Vagina (tissue), 2 donors: Measurements from ENCODE around the gene TOR1AIP2. TPM values are rescaled to one million over a fixed set of nuclear protein-coding genes. Genes with fewer than 3 reads are reported as not detected.

Experiments used
- DNase-seq, 2 donors: peaks; one replicate each; pipeline ENCODE4 v3.0.0-alpha.2; 2017; ENCODE audit errors: extremely low spot score in 2 of 2
- H3K27ac ChIP-seq: fragments of 200-600 bp; sonication (generic); one replicate; pipeline ENCODE4 v1.5.1; 2019
- H3K27me3 ChIP-seq: fragments of 200-600 bp; sonication (generic); one replicate; pipeline ENCODE4 v1.5.1; 2019
- H3K36me3 ChIP-seq, 2 donors: fragments of 200-600 bp; sonication (generic); one replicate each; pipeline ENCODE4 v1.5.1; 2017 to 2019
- H3K4me1 ChIP-seq: fragments of 200-600 bp; sonication (generic); one replicate; pipeline ENCODE4 v1.5.1; 2019
- H3K4me3 ChIP-seq, 2 donors: fragments of 200-600 bp; sonication (generic); 1 replicate in 1 of 2; 2 replicates in 1 of 2; pipeline ENCODE4 v1.5.1; 2016 to 2019
- H3K9me3 ChIP-seq: fragments of 200-600 bp; sonication (generic); one replicate; pipeline ENCODE4 v1.5.1; 2019
- POLR2A ChIP-seq, 2 donors: fragments of 450-650 bp; IDR thresholded peaks; one replicate each; pipeline ENCODE4 v1.6.1; 2017; ENCODE audit warnings: antibody characterized with exemption in 2 of 2, mild to moderate bottlenecking in 2 of 2, moderate library complexity in 2 of 2
- POLR2AphosphoS5 ChIP-seq, 2 donors: sonication (generic); formaldehyde crosslinking; IDR thresholded peaks; one replicate each; pipeline ENCODE4 v1.9.0; 2017; ENCODE audit warnings: antibody characterized with exemption in 2 of 2, mild to moderate bottlenecking in 2 of 2, low read depth in 1 of 2; ENCODE audit not compliant: insufficient read depth in 1 of 2
- intact Hi-C: fragments of 100-400 bp; cut with DNase I; formaldehyde crosslinking; loops from one replicate; pipeline ENCODE4 v1.15.1; 2023
- total RNA-seq: library from RNA; depleted of rRNA; stranded (reverse); fragments of >200 nt; gene quantifications from one replicate; pipeline ENCODE4 v1.2.3, GENCODE V29; 2016
- TF ChIP-seq, protein P1 (sequence below), 3 experiments: fragments of 450-650 bp in 2 of 3; fragments of 200-600 bp in 1 of 3; sonication (generic) in 1 of 3; IDR thresholded peaks; one replicate each; pipeline ENCODE4 v1.5.1; 2017 to 2019; ENCODE audit warnings: antibody characterized with exemption in 3 of 3, mild to moderate bottlenecking in 2 of 3, moderate library complexity in 2 of 3

TOR1AIP2 gene
- total RNA-seq, 1 donor from 2014 or later = 53.8 TPM

DNA sequence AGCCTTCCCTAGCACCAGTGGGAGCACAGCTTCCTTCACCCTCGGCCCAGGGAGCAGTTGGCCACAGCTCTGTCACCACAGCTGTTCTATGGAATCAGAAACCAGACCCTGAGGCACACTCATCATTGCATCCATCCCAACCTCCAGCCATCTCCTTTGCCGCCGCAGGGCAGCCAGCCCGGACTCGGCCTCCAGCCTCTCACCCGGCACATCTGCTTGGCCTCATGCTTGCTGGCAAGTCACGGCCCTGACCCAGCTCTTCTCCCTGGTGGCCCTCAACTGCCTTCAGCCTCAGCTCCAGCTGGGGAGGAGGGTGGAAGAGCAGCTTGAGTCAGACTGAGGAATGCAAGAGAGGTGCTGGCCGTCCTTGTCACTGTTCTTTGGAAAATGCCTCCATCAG is 59.8 kb downstream of the TOR1AIP2 start:
- H3K27me3 ChIP-seq = no peaks in the 10 kb centered on the region
- H3K27ac ChIP-seq = no peak overlapping the region
- DNase-seq = no peak
- H3K9me3 ChIP-seq = no peaks in the 10 kb centered on the region
- intact Hi-C loops = no loop called here
- H3K4me3 ChIP-seq = no peak overlapping the region
- H3K36me3 ChIP-seq = no peaks in the 10 kb centered on the region
- TF ChIP-seq POLR2A (IDR thresholded peaks at IDR 0.05) = no peak
- TF ChIP-seq, protein P1, sequence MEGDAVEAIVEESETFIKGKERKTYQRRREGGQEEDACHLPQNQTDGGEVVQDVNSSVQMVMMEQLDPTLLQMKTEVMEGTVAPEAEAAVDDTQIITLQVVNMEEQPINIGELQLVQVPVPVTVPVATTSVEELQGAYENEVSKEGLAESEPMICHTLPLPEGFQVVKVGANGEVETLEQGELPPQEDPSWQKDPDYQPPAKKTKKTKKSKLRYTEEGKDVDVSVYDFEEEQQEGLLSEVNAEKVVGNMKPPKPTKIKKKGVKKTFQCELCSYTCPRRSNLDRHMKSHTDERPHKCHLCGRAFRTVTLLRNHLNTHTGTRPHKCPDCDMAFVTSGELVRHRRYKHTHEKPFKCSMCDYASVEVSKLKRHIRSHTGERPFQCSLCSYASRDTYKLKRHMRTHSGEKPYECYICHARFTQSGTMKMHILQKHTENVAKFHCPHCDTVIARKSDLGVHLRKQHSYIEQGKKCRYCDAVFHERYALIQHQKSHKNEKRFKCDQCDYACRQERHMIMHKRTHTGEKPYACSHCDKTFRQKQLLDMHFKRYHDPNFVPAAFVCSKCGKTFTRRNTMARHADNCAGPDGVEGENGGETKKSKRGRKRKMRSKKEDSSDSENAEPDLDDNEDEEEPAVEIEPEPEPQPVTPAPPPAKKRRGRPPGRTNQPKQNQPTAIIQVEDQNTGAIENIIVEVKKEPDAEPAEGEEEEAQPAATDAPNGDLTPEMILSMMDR (IDR thresholded peaks at IDR 0.05) = no peak
- peak in 1 of 2 donors; percentile 58 for TF ChIP-seq POLR2AphosphoS5 (IDR thresholded peaks at IDR 0.05; ENCODE audit: insufficient read depth in 1 of 2, low read depth in 1 of 2)
- peaks cover 34% of the 10 kb centered on the region for H3K4me1 ChIP-seq

DNA sequence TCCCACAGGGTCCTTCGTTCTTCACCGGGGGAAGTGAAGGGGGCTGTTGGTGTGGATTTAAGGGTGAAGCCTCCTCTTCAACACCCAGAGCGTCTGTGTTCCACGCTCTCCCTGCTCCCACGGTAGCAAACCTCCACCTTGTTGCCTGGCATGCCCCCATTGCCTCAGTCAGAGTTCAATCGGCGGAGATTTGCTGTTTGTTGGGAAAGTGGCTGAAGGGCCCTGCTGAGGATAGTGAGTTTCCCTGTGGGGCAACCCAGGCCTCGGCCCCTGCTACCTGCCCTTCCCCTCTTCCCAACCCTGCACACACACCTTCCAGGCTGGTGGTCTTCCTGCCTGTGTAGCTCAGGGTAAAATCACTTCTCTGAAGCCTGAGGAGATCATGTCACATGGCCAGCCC is 60.5 kb downstream of the TOR1AIP2 start:
- no peak overlapping the region for H3K4me3 ChIP-seq
- DNase-seq = no peak
- intact Hi-C loops = no loop called here
- no peak overlapping the region for H3K27ac ChIP-seq
- peaks cover 34% of the 10 kb centered on the region for H3K4me1 ChIP-seq
- H3K36me3 ChIP-seq = no peaks in the 10 kb centered on the region
- TF ChIP-seq, protein P1 (IDR thresholded peaks at IDR 0.05) = no peak
- TF ChIP-seq POLR2AphosphoS5 (IDR thresholded peaks at IDR 0.05; ENCODE audit: insufficient read depth in 1 of 2, low read depth in 1 of 2) = no peak
- TF ChIP-seq POLR2A (IDR thresholded peaks at IDR 0.05) = no peak
- H3K27me3 ChIP-seq = no peaks in the 10 kb centered on the region
- no peaks in the 10 kb centered on the region for H3K9me3 ChIP-seq

GRCh38 chr1:179816196-179816960 is 61.2 kb downstream of the TOR1AIP2 start:
- H3K27ac ChIP-seq = no peak overlapping the region

DNA sequence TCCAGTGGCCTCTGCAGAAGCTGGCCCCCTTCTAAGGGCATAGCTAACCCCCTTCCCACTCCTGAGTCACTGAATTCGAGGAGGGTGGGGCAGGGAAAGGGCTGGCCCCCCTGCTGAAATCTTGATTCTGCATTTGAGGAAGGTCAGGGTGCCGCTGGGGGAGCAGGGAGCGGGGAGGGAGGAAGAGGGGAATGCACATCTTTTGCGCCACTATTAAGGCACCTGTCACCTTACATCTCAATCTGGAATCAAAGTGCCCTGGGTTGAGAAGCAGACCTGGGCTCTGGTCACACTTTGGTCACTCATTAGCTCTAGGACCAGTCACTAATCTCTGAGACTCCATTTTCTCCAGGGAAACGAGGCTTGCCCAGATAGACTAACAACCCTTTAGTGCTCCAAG is 62.0 kb downstream of the TOR1AIP2 start:
- Histone ChIP-seq H3K36me3 (no peaks in the 10 kb centered on the region), H3K4me1 (peaks cover 34% of the 10 kb centered on the region), H3K9me3 (no peaks in the 10 kb centered on the region), H3K4me3 (peak overlapping the region; percentile 39 to 46), H3K27ac (no peak overlapping the region), H3K27me3 (no peaks in the 10 kb centered on the region)
- intact Hi-C loops = no loop called here
- no peak for DNase-seq
- TF ChIP-seq, protein P1 (IDR thresholded peaks at IDR 0.05) = no peak
- TF ChIP-seq POLR2A (IDR thresholded peaks at IDR 0.05) = no peak

More at GRCh38 chr1:179816196-179816960, 61.2 kb downstream of the TOR1AIP2 start:
- TF ChIP-seq POLR2AphosphoS5 (IDR thresholded peaks at IDR 0.05; ENCODE audit: insufficient read depth in 1 of 2, low read depth in 1 of 2) = no peak
- TF ChIP-seq POLR2A (IDR thresholded peaks at IDR 0.05) = no peak
- TF ChIP-seq, protein P1 (IDR thresholded peaks at IDR 0.05) = no peak
- intact Hi-C loops = no loop called here
- Histone ChIP-seq H3K27me3 (no peaks in the 10 kb centered on the region), H3K9me3 (no peaks in the 10 kb centered on the region), H3K4me1 (peaks cover 34% of the 10 kb centered on the region), H3K36me3 (no peaks in the 10 kb centered on the region), H3K4me3 (no peak overlapping the region)
- no peak for DNase-seq

- no peaks in the 10 kb centered on the region for H3K9me3 ChIP-seq
- peaks cover 34% of the 10 kb centered on the region for H3K4me1 ChIP-seq
- TF ChIP-seq, protein P1 (IDR thresholded peaks at IDR 0.05) = no peak
- TF ChIP-seq POLR2A (IDR thresholded peaks at IDR 0.05) (no peak), POLR2AphosphoS5 (IDR thresholded peaks at IDR 0.05; ENCODE audit: insufficient read depth in 1 of 2, low read depth in 1 of 2) (no peak)
- intact Hi-C loops = no loop called here
- no peaks in the 10 kb centered on the region for H3K36me3 ChIP-seq
- no peaks in the 10 kb centered on the region for H3K27me3 ChIP-seq
- peak overlapping the region; percentile 39 to 46 for H3K4me3 ChIP-seq
- no peak for DNase-seq
- peak overlapping the region; percentile 25 for H3K27ac ChIP-seq
Measured at GRCh38 chr1:179814546-179814838, 63.1 kb downstream of the TOR1AIP2 start.
